HG03103 (cell line): ENCODE results near the gene EML6.
"Not testable (repeated sequence)": the region's sequence is repeated elsewhere in the genome, so short reads cannot be mapped to it uniquely, and the experiment has no call there.

Experiments used
- ATAC-seq: cut with Tn5 transposase; IDR thresholded peaks from one replicate; pipeline ENCODE4 v1.9.1; 2021; ENCODE audit warnings: low read depth; ENCODE audit not compliant: unreplicated experiment

EML6 gene

GRCh38 chr2:54723131-54723995 lies at the start of gene EML6:
EML6 (plus strand) TSS chr2:54723662; CDS start chr2:54725062, 1,400 bp downstream.
- ATAC-seq, result peak; percentile 98

- no peak for ATAC-seq
Measured at GRCh38 chr2:54675281-54675680, 48.2 kb upstream of the EML6 start.

- no peak for ATAC-seq
Measured at GRCh38 chr2:54675738-54676137, 47.7 kb upstream of the EML6 start.

- ATAC-seq, result no peak
Measured at GRCh38 chr2:54676656-54677055, 46.8 kb upstream of the EML6 start.

GRCh38 chr2:54677476-54678265 lies 45.8 kb upstream of the EML6 start:
- no peak for ATAC-seq

GRCh38 chr2:54678719-54679118 lies 44.7 kb upstream of the EML6 start:
- ATAC-seq, result no peak

- no peak for ATAC-seq
Measured at GRCh38 chr2:54680397-54681041, 42.9 kb upstream of the EML6 start.

- no peak for ATAC-seq
Measured at GRCh38 chr2:54681416-54681815, 42.0 kb upstream of the EML6 start.

- no peak for ATAC-seq
Measured at GRCh38 chr2:54683596-54683995, 39.9 kb upstream of the EML6 start.

GRCh38 chr2:54685263-54685775 lies 38.1 kb upstream of the EML6 start:
- ATAC-seq, result no peak

GRCh38 chr2:54687595-54688152 lies 35.8 kb upstream of the EML6 start:
- ATAC-seq, result no peak

GRCh38 chr2:54691445-54692135 lies 31.9 kb upstream of the EML6 start:
- no peak for ATAC-seq

- no peak for ATAC-seq
Measured at GRCh38 chr2:54692556-54692955, 30.9 kb upstream of the EML6 start.

- ATAC-seq, result no peak
Measured at GRCh38 chr2:54695378-54695777, 28.1 kb upstream of the EML6 start.

GRCh38 chr2:54697934-54698333 lies 25.5 kb upstream of the EML6 start:
- ATAC-seq, result no peak

- ATAC-seq, result not testable (repeated sequence)
Measured at GRCh38 chr2:54698926-54699325, 24.5 kb upstream of the EML6 start.

GRCh38 chr2:54699665-54700064 lies 23.8 kb upstream of the EML6 start:
- no peak for ATAC-seq

- no peak for ATAC-seq
Measured at GRCh38 chr2:54701029-54701428, 22.4 kb upstream of the EML6 start.

- no peak for ATAC-seq
Measured at GRCh38 chr2:54704238-54704637, 19.2 kb upstream of the EML6 start.
